ENCODE results near the gene GIPR.

GIPR gene

DNA sequence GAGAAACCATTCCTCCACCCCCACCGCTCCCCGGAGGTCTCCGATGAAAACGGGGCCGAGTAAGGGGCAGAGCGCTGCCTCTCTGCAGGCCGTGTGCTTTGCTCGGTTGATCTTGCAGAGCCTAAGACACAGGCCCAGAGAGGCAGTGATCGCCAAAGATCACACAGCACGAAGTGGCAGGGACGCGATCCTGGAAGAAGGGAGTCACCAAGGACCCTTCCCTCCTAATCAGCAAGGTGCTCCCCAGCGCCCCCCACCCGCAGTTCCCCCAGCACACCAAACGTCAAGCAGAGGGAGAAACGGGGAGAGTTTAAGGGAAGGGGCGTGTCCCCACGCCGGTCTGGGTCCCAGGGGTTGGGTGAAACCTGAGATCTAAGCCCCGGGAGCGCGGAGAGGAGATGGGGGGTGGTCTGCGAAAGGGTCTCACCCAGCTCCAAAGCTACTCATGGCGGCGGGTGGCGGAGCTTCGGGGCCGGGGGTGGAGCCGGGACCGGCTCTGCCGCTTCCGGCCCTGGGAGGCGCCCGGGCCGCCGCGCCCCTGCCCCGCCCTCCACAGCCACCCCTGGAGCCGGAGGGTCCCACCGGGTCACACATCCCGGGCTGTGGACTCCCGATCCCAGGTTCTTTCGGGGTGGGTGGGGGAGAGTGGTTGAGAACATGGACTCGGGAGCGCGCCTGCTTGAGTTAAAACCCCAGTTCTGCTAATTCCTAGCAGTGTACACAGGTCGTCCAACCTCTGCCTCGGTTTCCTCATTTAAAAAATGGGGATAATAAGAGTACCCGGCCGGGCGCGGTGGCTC is 28.9 kb upstream of the GIPR start, which contains the start of gene EML2:
EML2 (minus strand) TSS at position 468 of the 800 bp plus-strand sequence; CDS start at position 447, 21 bp downstream.
- TF ChIP-seq, protein P1, sequence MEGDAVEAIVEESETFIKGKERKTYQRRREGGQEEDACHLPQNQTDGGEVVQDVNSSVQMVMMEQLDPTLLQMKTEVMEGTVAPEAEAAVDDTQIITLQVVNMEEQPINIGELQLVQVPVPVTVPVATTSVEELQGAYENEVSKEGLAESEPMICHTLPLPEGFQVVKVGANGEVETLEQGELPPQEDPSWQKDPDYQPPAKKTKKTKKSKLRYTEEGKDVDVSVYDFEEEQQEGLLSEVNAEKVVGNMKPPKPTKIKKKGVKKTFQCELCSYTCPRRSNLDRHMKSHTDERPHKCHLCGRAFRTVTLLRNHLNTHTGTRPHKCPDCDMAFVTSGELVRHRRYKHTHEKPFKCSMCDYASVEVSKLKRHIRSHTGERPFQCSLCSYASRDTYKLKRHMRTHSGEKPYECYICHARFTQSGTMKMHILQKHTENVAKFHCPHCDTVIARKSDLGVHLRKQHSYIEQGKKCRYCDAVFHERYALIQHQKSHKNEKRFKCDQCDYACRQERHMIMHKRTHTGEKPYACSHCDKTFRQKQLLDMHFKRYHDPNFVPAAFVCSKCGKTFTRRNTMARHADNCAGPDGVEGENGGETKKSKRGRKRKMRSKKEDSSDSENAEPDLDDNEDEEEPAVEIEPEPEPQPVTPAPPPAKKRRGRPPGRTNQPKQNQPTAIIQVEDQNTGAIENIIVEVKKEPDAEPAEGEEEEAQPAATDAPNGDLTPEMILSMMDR (IDR thresholded peaks at IDR 0.05), result peak; percentile 15
- peak within 1 kb of the TSS; percentile 84 for H3K4me3 Mint-ChIP-seq
- no peaks in the 10 kb centered on the region for H3K36me3 Mint-ChIP-seq (ENCODE audit: low read depth)
- no peak within 1 kb of the TSS for H3K27ac Mint-ChIP-seq
- peak; percentile 83 for DNase-seq
- no peaks in the 10 kb centered on the region for H3K9me3 Mint-ChIP-seq
- H3K27me3 Mint-ChIP-seq (ENCODE audit: low read depth, poor library complexity), result peaks cover 11% of the 10 kb centered on the region
- H3K4me1 Mint-ChIP-seq, result peaks cover 38% of the 10 kb centered on the region

DNA sequence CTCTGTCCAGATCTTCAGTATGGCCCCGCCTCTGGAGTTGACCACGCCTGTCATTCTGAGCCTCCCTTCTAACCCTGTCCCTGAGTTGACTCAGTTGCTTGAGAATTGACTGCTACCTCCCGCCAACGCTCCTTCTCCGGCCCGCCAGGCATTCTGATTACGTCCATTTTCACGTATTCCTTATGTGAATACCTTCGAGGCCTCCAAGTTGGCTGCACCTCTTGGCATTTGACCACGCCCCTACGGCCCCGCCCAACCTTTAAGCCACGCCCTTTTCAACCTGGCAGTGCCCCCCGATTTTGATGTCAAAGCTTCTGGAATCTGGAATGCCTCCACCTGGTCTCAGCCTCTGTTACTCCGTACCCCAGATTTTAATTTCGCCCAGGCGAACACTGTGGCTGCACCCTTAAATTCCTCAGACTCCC is 27.2 kb upstream of the GIPR start:
- H3K4me1 Mint-ChIP-seq, result peaks cover 38% of the 10 kb centered on the region
- H3K36me3 Mint-ChIP-seq (ENCODE audit: low read depth), result no peaks in the 10 kb centered on the region
- H3K9me3 Mint-ChIP-seq, result no peaks in the 10 kb centered on the region
- H3K27me3 Mint-ChIP-seq (ENCODE audit: low read depth, poor library complexity), result peaks cover 26% of the 10 kb centered on the region
- H3K27ac Mint-ChIP-seq, result no peak overlapping the region
- TF ChIP-seq, protein P1 (IDR thresholded peaks at IDR 0.05), result no peak
- H3K4me3 Mint-ChIP-seq, result peak overlapping the region; percentile 71
- DNase-seq, result peak; percentile 56

DNA sequence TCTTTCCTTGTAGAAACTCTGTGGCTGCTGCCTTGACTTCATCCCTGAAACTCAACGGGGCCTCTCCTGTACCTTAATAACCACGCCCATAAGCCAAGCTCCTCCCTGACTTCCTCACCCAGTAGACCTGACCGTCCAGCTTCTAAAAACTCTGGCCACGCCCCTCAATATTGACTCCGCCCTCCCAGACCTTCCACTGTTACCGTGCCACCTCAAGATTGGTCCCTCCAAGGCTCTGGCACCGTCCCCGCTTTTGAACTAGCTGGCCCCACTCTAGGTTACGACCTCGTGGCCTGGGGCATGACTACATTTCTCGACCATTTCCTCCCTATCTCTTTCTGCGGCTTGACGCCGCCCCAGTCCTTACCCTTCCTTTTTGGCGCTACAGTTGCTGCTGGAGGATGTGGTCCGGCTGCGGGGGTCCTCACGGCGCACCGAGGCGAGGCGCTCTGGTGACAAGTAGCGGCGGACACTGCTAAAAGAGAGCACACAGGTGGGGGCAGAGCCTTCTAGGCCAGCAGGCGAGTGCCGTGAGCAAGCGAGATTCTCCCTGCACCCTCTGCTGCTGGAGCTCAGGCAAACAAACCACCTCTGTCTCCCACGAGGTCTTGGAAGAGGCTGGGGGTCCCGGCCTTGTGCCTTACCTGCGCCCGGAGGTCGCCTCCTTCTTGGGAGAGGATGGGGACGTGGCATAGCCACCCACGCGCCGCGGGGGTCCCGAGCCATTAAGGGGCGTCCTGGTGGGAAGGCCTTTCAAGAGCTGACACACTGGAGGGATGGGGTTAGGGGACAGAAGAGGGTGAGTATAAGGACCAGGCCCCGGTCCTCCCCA is 26.5 kb upstream of the GIPR start:
- H3K27ac Mint-ChIP-seq, result peak overlapping the region; percentile 17
- H3K9me3 Mint-ChIP-seq, result peaks cover 6% of the 10 kb centered on the region
- TF ChIP-seq, protein P1 (IDR thresholded peaks at IDR 0.05), result no peak
- peaks cover 33% of the 10 kb centered on the region for H3K27me3 Mint-ChIP-seq (ENCODE audit: low read depth, poor library complexity)
- peak overlapping the region; percentile 71 for H3K4me3 Mint-ChIP-seq
- peaks cover 4% of the 10 kb centered on the region for H3K36me3 Mint-ChIP-seq (ENCODE audit: low read depth)
- peaks cover 44% of the 10 kb centered on the region for H3K4me1 Mint-ChIP-seq
- peak; percentile 91 for DNase-seq

DNA sequence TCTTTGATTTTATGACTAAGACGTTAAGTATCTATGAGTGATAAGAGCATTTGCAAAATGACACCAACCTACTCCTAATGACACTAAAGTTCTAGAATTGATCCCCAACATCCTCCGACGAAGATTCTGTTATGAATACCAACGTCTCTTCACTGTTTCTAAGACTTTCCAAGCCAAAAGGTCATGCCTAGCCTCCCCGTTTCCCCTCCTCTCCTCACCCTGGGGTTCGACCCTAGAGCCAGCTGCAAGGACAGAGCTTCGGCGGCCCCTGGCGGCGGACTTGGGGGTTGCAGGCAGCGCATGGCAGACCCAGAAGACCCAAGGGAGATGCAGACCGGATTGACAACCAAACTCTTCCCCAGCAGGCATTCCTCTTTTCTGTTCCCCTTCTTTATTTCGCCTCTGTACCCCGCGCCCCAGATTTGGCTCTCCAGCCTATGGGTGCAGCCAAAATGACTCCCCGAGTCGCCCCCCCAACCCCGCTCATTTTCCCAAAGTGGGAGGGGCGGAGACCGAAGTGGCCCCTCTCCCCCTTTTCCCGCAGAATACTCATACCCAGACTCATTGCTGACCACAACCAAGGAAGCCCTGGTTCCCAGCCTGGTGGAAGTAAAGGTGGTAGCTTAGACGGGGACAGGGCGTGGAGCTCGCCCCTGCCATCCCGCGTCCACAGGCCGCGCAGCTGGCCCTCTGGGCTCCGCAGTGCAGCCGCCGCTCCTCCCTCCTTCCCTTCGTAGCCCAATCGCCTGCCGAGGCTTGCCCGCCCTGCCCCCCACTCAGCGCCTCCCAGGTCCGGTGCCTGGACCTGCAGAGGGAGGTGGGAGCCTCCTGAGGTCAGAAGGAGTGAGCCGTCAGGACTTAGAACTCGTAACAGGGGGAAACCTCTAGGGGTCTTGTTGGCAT is 24.7 kb upstream of the GIPR start:
- Mint-ChIP-seq H3K4me1 (peaks cover 38% of the 10 kb centered on the region), H3K9me3 (peaks cover 11% of the 10 kb centered on the region), H3K4me3 (peak overlapping the region; percentile 87), H3K36me3 (ENCODE audit: low read depth) (peaks cover 4% of the 10 kb centered on the region), H3K27me3 (ENCODE audit: low read depth, poor library complexity) (peaks cover 33% of the 10 kb centered on the region), H3K27ac (no peak overlapping the region)
- DNase-seq, result peak; percentile 96
- TF ChIP-seq, protein P1 (IDR thresholded peaks at IDR 0.05), result peak; percentile 98

DNA sequence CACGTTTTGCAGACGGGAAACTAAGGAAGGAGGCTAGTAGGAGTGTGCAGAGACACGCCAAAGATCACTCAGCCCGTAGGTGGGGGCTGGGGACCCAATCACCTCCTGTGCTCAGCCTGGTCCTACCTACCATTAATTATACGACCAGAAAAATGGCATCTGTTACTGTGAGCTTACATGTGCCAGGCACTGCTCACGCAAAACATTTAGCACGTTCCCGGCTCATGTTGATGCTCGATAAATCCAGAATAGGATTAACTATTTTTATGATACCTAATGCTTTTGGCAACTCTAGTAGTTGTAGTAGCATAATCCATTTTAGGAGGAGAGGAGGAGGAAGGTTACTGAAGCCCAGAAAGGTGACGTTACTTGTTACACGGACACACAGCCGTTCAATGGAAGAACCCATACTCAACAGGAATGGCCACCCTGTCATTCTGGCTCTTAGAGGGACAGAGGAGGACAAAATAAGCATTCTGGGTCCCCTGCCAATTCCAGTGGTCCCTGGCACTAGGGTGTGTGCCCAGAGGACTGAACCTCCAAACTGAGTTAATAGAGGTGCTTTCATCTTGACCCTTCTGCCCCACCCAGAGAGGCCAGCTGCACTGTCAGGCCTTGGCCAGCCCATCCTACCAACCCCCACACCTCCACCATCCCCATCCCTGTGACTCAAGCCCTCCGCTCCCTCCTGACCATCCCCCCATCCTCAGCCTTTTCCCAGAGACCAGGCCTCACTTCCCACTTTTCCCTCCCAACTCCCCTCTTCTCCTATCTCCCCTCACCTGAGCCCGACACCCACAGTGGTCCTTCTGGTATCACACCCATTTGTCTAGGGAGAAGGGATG is 23.9 kb upstream of the GIPR start:
- Mint-ChIP-seq H3K36me3 (ENCODE audit: low read depth) (peaks cover 4% of the 10 kb centered on the region), H3K4me3 (peak overlapping the region; percentile 87), H3K9me3 (peaks cover 13% of the 10 kb centered on the region), H3K27ac (no peak overlapping the region), H3K4me1 (peaks cover 30% of the 10 kb centered on the region), H3K27me3 (ENCODE audit: low read depth, poor library complexity) (peaks cover 33% of the 10 kb centered on the region)
- DNase-seq, result no peak
- TF ChIP-seq, protein P1 (IDR thresholded peaks at IDR 0.05), result no peak
